Activated T-helper 2 cell treated with anti-CD3 and anti-CD28 coated beads, Interferon-gamma antibody, Interleukin-2, Interleukin-4, amounts not matched to agents 10 μg/mL and 5 μg/mL and 100 μg/mL, durations not matched to agents 14 hours and 24 hours and 36 hours (primary cell): Measurements from ENCODE around the gene PDE6D. TPM values are rescaled to one million over a fixed set of nuclear protein-coding genes. Genes with fewer than 3 reads are reported as not detected.
"Not testable (repeated sequence)": the region's sequence is repeated elsewhere in the genome, so short reads cannot be mapped to it uniquely, and the experiment has no call there.

Experiments used
- DNase-seq: peaks from one replicate; pipeline ENCODE4 v3.0.0; 2021; ENCODE audit warnings: low spot score
- H3K27ac Mint-ChIP-seq: one replicate; pipeline ENCODE4 v1.8.0; 2021; ENCODE audit warnings: mixed read lengths
- H3K27me3 Mint-ChIP-seq: one replicate; pipeline ENCODE4 v1.8.0; 2021; ENCODE audit warnings: low read depth, mixed read lengths
- H3K36me3 Mint-ChIP-seq: one replicate; pipeline ENCODE4 v1.8.0; 2021; ENCODE audit warnings: low read depth, mixed read lengths
- H3K4me1 Mint-ChIP-seq: one replicate; pipeline ENCODE4 v1.8.0; 2021; ENCODE audit warnings: low read depth, mixed read lengths
- H3K4me3 Mint-ChIP-seq: one replicate; pipeline ENCODE4 v1.8.0; 2021; ENCODE audit warnings: low read depth, mild to moderate bottlenecking, moderate library complexity, mixed read lengths
- H3K9me3 Mint-ChIP-seq: one replicate; pipeline ENCODE4 v1.8.0; 2021; ENCODE audit warnings: mixed read lengths
- intact Hi-C: fragments of 100-400 bp; cut with micrococcal nuclease; formaldehyde crosslinking; loops from one replicate; pipeline ENCODE4 v1.15.1; 2023
- total RNA-seq: library from RNA; stranded (reverse); gene quantifications from 2 replicates; pipeline ENCODE4 v1.2.3, GENCODE V29; 2022

The PDE6D gene
- total RNA-seq, 1 donor from 2014 or later, result 35.5 TPM

DNA sequence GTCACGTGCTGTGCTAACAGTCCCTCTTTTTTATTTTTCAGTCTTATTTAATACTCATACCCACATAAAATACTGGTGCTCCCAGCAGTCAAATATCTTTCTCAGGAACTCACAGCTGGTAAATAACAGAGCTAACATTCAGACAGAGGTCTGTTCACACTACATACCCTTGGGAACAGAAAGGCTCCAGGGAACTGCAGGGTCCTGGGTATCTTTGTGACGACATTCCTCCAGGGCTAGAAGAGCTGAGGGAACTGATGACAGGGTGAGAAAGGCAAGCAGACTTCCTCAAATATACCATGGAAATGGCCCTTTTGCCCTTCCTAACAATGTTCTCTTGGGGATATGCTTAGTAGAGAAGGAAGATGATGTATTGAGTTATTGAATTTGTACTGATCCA lies 19.3 kb downstream of the PDE6D start:
- no peak for DNase-seq
- peaks cover 15% of the 10 kb centered on the region for H3K4me1 Mint-ChIP-seq
- intact Hi-C loops, result no loop called here
- H3K4me3 Mint-ChIP-seq, result no peak overlapping the region
- no peak overlapping the region for H3K27ac Mint-ChIP-seq
- H3K36me3 Mint-ChIP-seq, result no peaks in the 10 kb centered on the region
- no peaks in the 10 kb centered on the region for H3K27me3 Mint-ChIP-seq
- H3K9me3 Mint-ChIP-seq, result no peaks in the 10 kb centered on the region

DNA sequence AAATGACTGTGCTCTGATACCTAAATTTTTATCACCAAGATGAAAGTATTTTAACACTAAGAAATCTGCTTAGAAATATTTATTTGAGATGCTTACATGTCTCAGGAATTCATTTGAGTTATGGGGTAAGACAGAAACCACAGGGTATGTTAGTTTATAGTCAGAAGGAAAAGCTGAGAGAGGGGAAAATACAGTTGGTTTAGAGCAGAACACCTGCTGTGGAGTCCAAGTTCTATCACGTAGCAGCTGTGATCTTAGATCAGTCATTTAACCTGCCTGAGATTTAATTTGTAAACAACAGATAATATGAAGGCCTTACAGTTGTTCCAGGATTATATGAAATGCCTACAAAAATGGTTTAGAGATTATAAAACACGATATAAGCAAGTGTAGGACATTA lies 29.0 kb downstream of the PDE6D start:
- Mint-ChIP-seq H3K27ac (no peak overlapping the region), H3K4me3 (no peak overlapping the region), H3K36me3 (no peaks in the 10 kb centered on the region), H3K4me1 (no peaks in the 10 kb centered on the region), H3K9me3 (no peaks in the 10 kb centered on the region), H3K27me3 (no peaks in the 10 kb centered on the region)
- intact Hi-C loops, result no loop called here
- no peak for DNase-seq

DNA sequence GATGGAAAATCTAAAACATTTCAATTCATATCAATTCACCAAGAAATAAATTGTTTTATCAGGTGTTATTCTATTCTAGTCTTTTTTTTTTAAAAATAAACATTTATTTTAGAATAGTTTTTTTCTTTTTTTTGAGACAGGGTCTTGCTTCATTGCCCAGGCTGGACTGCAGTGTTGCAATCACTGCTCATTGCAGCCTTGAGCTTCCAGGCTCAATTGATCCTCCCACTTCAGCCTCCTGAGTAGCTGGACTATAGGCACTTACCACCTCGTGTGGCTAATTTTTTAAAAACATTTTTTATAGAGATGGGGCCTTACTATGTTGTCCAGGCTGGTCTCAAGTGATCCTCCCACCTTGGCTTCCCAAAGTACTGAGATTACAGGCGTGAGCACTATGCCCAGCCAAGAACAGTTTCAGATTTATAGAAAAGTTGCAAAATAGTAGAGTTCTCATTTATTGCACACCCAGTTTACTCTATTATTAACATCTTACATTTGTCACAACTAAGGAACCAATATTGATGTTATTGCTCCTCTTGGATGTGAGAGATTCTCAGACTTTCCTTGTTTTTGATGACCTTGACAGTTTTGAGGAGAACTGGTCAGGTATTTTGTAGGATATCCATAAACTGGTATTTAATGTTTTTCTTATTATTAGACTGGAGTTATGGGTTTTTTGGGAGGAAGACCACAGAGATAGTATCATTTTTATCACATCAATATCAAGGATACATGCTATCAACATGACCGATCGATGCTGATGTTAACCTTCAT lies 29.9 kb downstream of the PDE6D start:
- no peaks in the 10 kb centered on the region for H3K36me3 Mint-ChIP-seq
- no peak for DNase-seq
- intact Hi-C loops, result no loop called here
- no peaks in the 10 kb centered on the region for H3K4me1 Mint-ChIP-seq
- H3K4me3 Mint-ChIP-seq, result no peak overlapping the region
- H3K27ac Mint-ChIP-seq, result no peak overlapping the region
- H3K9me3 Mint-ChIP-seq, result no peaks in the 10 kb centered on the region
- H3K27me3 Mint-ChIP-seq, result no peaks in the 10 kb centered on the region

DNA sequence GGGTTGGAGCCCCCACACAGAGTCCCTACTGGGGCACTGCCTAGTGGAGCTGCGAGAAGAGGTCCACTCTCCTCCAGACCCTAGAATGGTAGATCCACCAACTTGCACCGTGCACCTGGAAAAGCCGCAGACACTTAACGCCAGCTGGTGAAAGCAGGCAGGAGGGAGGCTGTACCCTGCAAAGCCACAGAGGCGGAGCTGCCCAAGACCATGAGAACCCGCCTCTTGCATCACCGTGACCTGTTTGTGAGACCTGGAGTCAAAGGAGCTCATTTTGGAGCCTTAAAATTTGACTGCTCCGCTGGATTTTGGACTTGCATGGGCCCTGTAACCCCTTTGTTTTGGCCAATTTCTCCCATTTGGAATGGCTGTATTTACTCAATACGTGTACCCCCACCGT lies 32.1 kb downstream of the PDE6D start:
- H3K9me3 Mint-ChIP-seq, H3K4me1 Mint-ChIP-seq, DNase-seq, H3K27ac Mint-ChIP-seq, H3K27me3 Mint-ChIP-seq, H3K4me3 Mint-ChIP-seq, H3K36me3 Mint-ChIP-seq, intact Hi-C loops: not testable (repeated sequence)

DNA sequence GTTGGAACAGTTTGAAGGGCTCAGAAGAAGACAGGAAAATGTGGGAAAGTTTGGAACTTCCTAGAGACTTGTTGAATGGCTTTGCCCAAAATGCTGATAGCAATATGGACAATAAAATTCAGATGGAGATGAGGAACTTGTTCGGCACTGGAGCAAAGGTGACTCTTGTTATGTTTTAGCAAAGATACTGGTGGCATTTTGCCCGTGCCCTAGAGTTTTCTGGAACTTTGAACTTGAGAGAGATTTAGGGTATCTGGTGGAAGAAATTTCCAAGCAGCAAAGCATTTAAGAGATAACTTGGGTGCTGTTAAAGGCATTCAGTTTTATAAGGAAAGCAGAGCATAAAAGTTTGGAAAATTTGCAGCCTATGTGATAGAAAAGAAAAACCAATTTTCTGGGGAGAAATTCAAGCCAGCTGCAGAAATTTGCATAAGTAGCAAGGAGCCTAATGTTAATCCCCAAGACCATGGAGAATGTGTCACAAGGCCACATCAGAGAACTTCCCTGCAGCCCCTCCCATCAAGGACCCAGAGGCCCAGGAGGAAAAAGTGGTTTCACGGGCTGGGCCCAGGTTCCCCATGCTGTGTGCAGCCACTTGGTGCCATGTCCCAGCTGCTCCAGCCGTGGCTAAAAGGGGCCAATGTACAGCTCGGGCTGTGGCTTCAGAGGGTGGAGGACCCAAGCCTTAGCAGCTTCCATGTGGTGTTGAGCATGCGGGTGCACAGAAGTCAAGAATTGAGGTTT lies 32.8 kb downstream of the PDE6D start:
- H3K36me3 Mint-ChIP-seq, intact Hi-C loops, H3K4me3 Mint-ChIP-seq, H3K27ac Mint-ChIP-seq, H3K4me1 Mint-ChIP-seq, H3K9me3 Mint-ChIP-seq, H3K27me3 Mint-ChIP-seq, DNase-seq: not testable (repeated sequence)

DNA sequence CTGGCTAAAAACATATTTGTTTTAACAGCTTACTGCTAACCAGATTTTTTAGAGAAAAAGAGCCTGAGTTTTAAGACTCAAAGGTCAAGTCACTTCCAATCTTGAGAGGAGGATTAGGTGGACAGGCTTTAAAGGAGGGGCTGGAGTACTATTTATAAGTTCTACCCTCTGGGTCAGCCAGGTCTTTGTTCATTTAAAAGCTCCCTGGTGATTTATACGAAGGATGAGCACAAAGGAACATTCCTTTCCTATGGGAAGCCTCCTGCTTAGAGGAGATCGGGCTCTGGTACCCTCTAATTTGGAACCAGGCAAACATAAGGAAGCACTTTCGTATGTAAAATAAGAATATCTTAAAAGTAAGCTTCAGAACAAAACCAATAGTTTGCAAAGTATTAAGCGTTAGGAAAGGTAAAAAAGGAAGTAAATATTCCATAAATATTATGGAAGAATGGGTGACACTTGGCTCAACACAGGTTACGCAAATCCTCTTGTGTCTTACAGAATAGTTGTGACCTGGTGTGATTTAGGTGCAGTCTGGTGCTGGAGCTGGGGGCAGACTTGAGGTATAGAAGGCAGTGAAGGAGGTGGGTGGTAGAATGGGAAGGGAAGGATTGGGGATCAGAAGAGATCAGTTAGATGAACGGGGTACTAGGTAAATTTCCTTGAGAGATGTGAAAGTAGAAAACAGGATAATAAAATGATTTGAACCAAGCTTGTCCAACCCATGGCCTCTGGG lies 35.6 kb downstream of the PDE6D start:
- no peaks in the 10 kb centered on the region for H3K9me3 Mint-ChIP-seq
- no peaks in the 10 kb centered on the region for H3K4me1 Mint-ChIP-seq
- H3K27me3 Mint-ChIP-seq, result peaks cover 2% of the 10 kb centered on the region
- no peak overlapping the region for H3K27ac Mint-ChIP-seq
- H3K4me3 Mint-ChIP-seq, result no peak overlapping the region
- no peaks in the 10 kb centered on the region for H3K36me3 Mint-ChIP-seq
- no peak for DNase-seq
- intact Hi-C loops, result no loop called here

DNA sequence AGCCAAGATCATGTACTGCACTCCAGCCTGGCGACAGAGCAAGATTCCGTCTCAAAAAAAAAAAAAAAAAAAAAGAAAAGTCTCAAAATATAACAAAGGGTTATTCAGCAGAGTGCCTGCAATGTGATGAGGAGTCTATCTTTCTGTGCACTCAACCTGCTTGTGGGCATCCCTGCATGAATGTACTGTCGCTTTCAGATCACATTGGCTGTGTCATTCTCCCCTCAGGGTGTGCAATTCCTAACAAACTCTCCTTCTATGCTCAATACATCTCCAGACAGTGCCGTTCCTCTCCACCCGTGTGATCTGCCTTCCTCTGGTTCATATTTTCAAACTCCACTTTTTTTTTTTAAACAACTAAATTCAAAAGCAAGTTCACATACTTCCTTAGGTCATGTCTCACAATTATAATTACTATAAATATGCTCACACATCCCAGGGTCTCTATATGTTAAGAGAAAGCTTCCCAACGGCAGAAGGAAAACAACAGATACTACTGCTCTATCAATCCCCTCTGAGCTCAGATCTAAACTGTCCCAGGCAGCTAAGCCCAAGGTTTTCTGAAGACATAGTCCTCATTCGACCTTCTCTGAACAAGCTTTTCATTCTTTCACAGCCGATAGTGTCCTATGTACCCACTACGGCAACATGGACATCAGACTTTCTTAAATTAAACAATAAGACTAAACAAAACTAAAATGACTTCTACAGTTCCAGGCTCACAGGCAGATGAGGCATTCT lies 37.5 kb downstream of the PDE6D start:
- DNase-seq, result no peak
- intact Hi-C loops, result no loop called here
- Mint-ChIP-seq H3K27ac (no peak overlapping the region), H3K27me3 (peaks cover 2% of the 10 kb centered on the region), H3K36me3 (peaks cover 7% of the 10 kb centered on the region), H3K4me1 (no peaks in the 10 kb centered on the region), H3K4me3 (no peak overlapping the region), H3K9me3 (no peaks in the 10 kb centered on the region)

DNA sequence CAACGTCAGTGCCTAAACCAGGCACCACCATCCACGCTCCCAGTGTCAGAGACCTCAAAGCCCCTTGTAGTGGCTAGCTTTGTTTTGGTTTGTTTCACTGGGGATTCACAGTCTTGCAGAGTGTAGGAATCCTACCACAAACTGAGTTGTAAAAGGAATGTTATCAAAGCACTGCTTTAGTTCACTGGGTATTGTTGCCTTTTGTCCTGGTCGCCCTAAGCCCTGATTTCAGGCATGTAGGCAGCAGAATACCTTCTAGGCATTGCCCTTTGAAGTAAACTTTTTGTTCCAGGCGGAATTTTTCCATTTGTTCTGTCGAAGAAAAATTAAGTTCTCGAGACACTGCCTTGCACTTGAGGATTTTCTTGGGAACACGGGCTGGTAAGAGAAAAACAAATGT lies 43.3 kb downstream of the PDE6D start:
- Mint-ChIP-seq H3K9me3 (no peaks in the 10 kb centered on the region), H3K27ac (no peak overlapping the region), H3K4me3 (no peak overlapping the region), H3K27me3 (no peaks in the 10 kb centered on the region), H3K36me3 (peaks cover 20% of the 10 kb centered on the region), H3K4me1 (no peaks in the 10 kb centered on the region)
- intact Hi-C loops, result no loop called here
- DNase-seq, result no peak

DNA sequence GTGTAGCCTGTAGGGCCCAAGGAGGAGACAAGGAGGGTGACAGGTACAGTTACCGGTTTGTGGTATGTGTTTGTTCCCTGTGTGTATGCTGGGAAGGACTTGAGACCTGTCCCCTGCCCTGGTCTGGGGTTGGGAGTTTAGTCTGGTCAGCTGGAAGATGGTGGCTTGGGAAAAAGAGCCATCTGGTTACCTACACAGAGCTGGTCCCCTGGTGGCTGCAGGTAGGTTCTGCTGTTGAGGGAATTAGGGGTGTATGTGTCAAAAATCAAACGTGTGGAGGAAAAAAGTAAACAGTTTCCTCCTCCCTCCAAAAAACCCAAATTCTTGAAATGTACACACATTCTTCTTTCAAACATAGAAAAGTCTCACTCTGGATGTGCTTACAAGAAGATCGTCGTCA lies 48.5 kb downstream of the PDE6D start:
- Mint-ChIP-seq H3K4me3 (no peak overlapping the region), H3K9me3 (no peaks in the 10 kb centered on the region), H3K36me3 (peaks cover 7% of the 10 kb centered on the region), H3K27ac (no peak overlapping the region), H3K4me1 (no peaks in the 10 kb centered on the region), H3K27me3 (no peaks in the 10 kb centered on the region)
- DNase-seq, result no peak
- intact Hi-C loops, result no loop called here

DNA sequence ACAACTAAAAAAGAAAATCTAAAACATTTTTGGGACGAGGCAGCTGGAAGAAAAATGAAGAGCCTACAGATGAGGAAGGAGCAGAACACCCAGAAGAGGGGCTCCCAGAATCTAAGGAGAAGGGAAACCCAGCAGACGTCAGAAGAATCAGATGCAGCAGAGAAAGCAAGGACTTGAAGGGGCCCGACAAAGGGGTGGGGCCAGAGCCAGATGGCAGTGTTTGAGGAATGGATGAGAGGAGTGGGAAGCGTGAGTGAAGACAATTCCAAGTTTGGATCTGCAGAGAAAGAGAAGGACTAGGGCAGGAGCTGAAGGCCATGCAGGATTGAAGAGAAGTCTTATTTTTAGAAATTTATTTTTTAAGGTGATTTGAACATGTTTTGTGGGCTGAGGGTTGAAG lies 53.5 kb downstream of the PDE6D start:
- no peak for DNase-seq
- Mint-ChIP-seq H3K27me3 (no peaks in the 10 kb centered on the region), H3K27ac (no peak overlapping the region), H3K9me3 (no peaks in the 10 kb centered on the region), H3K4me3 (no peak overlapping the region), H3K36me3 (peaks cover 3% of the 10 kb centered on the region), H3K4me1 (no peaks in the 10 kb centered on the region)
- intact Hi-C loops, result no loop called here

DNA sequence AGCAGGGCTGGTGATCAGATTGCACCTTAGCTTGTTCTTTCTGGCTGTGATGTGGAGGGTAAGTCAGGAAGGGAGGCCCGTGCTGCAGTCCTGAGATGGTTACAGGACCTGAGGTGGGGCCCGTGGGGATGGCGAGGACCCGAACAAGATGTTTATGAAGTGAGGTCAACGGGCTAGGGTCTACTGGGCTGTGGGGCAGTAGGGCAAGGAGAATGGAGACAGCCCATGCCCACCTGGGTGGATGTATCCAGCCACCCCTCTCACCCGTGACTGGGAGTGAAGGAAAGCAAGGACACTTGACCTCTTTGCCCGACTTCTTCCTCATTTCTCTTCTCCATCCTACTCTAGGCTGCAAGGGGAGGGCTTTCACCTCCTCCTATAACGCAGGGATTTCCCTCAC lies 54.8 kb downstream of the PDE6D start:
- H3K36me3 Mint-ChIP-seq, result no peaks in the 10 kb centered on the region

DNA sequence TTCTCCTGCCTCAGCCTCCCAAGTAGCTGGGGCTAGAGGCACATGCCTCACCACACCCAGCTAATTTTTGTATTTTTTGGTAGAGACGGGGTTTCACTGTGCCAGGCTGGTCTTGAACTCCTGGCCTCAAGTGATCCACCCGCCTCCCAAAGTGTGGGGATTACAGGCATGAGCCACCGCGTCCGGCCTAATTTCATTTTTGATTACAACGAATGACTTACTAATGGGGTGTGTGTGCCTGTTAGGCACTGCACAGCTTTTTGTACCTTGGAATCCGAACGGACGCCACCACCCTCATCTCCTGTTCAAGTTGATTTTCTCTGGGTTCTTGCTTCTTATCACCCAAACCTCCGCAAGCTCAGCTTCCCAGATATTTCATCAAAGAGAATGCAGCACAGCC lies 55.6 kb downstream of the PDE6D start:
- no peaks in the 10 kb centered on the region for H3K27me3 Mint-ChIP-seq
- no peaks in the 10 kb centered on the region for H3K9me3 Mint-ChIP-seq
- intact Hi-C loops, result no loop called here
- no peaks in the 10 kb centered on the region for H3K4me1 Mint-ChIP-seq
- no peaks in the 10 kb centered on the region for H3K36me3 Mint-ChIP-seq
- no peak for DNase-seq
- H3K27ac Mint-ChIP-seq, result no peak overlapping the region
- no peak overlapping the region for H3K4me3 Mint-ChIP-seq

More for the DNA sequence above, 54.8 kb downstream of the PDE6D start:
- H3K27me3 Mint-ChIP-seq, result no peaks in the 10 kb centered on the region
- H3K4me3 Mint-ChIP-seq, result no peak overlapping the region
- DNase-seq, result no peak
- H3K9me3 Mint-ChIP-seq, result no peaks in the 10 kb centered on the region
- intact Hi-C loops, result no loop called here
- no peak overlapping the region for H3K27ac Mint-ChIP-seq
- no peaks in the 10 kb centered on the region for H3K4me1 Mint-ChIP-seq
